Measurements from ENCODE around the gene PSMD10. TPM values are rescaled to one million over a fixed set of nuclear protein-coding genes. Genes with fewer than 3 reads are reported as not detected.

The PSMD10 gene
- polyA plus RNA-seq, 1 donor (not counting 4 experiments of a cell fraction or from before 2014, with no cell fraction given) = 89.3 TPM

DNA sequence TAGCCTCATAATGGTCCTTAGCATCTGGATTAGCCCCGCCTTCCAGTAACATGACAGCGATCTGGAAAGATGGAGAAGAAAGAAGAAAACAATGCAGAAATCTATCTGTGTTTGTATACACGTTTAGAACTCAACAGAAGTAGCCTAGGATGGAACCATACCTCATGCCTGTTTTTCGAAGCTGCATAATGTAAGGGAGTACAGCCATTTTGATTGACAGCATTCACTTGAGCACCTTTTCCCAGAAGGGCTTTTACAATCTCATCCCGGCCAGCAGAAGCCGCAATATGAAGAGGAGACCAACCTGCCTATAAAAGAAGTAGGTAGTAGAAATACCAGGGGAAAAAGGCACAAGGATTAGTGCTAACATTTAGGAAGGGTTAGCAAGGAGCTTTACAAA, 3.5 kb downstream of the PSMD10 start:
- no peak overlapping the region for H2AFZ ChIP-seq (ENCODE audit: control insufficient read depth, low read length)
- no peak overlapping the region for H3K4me3 ChIP-seq (ENCODE audit: control insufficient read depth in 2 of 3, extremely low read depth in 1 of 3, insufficient read depth in 2 of 3, low read depth in 1 of 3, low read length in 3 of 3)
- no peaks in the 10 kb centered on the region for H3K27me3 ChIP-seq (ENCODE audit: control insufficient read depth, extremely low read depth, insufficient read depth, low read length)
- H3K4me1 ChIP-seq (ENCODE audit: control insufficient read depth, extremely low read depth, insufficient read depth, low read length) = peaks cover 2% of the 10 kb centered on the region
- DNase-seq (ENCODE audit: low read depth, low spot score) = no peak
- FAIRE-seq = no peak
- H3K9ac ChIP-seq (ENCODE audit: control insufficient read depth, extremely low read depth, insufficient read depth, low read length) = no peak overlapping the region
- dilution Hi-C loops (cut with MboI; ENCODE audit: extremely low pct_ligation_motif_present, low sequenced_read_pairs) = no loop called here
- H3K36me3 ChIP-seq (ENCODE audit: control insufficient read depth in 2 of 2, extremely low read depth in 1 of 2, insufficient read depth in 2 of 2, low read length in 2 of 2) = no peaks in the 10 kb centered on the region
- no peaks in the 10 kb centered on the region for H4K20me1 ChIP-seq (ENCODE audit: control insufficient read depth, extremely low read depth, insufficient read depth, low read length)
- H3K4me2 ChIP-seq (ENCODE audit: control insufficient read depth, extremely low read depth, insufficient read depth, low read depth, low read length) = no peak overlapping the region
- no peaks in the 10 kb centered on the region for H3K9me1 ChIP-seq (ENCODE audit: control insufficient read depth, extremely low read depth, insufficient read depth, low read length)
- no peak for TF ChIP-seq CTCF (optimal IDR thresholded peaks at IDR 0.05 in 1 of 3, IDR thresholded peaks at IDR 0.05 in 1 of 3, conservative IDR thresholded peaks at IDR 0.05 in 1 of 3; ENCODE audit: extremely low read depth in 1 of 3, insufficient read depth in 2 of 3, low read length in 3 of 3)
- no peak for TF ChIP-seq EZH2 (IDR thresholded peaks at IDR 0.05; ENCODE audit: low read length)
- H3K79me2 ChIP-seq (ENCODE audit: control insufficient read depth, insufficient read depth, low read length) = peaks cover 19% of the 10 kb centered on the region
- H3K9me3 ChIP-seq (ENCODE audit: control insufficient read depth, low read depth, low read length) = no peaks in the 10 kb centered on the region
- H3K27ac ChIP-seq (ENCODE audit: control insufficient read depth, insufficient read depth, low read length) = no peak overlapping the region

DNA sequence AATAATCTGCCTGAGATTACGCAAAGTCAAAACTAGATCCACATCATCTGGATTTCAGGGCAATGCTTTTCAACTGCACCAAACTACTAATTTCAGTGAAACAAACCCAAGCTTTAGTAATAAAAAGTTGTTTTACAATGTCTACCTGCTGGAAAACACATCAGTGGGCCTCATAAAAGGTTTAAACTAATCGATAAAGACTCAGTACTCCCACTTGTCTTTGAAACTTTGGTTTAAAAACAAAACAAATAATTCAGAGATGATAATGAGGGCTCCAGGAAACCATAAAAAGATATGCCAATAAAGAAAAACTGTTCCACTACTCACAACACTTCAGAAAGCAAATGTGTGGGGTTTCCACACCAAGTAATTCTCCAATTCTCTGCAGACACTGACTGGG, 10.2 kb downstream of the PSMD10 start:
- Histone ChIP-seq H2AFZ (ENCODE audit: control insufficient read depth, low read length) (no peak overlapping the region), H3K9ac (ENCODE audit: control insufficient read depth, extremely low read depth, insufficient read depth, low read length) (no peak overlapping the region), H3K36me3 (ENCODE audit: control insufficient read depth in 2 of 2, extremely low read depth in 1 of 2, insufficient read depth in 2 of 2, low read length in 2 of 2) (no peaks in the 10 kb centered on the region), H3K9me3 (ENCODE audit: control insufficient read depth, low read depth, low read length) (no peaks in the 10 kb centered on the region), H3K4me3 (ENCODE audit: control insufficient read depth in 2 of 3, extremely low read depth in 1 of 3, insufficient read depth in 2 of 3, low read depth in 1 of 3, low read length in 3 of 3) (no peak overlapping the region), H3K4me2 (ENCODE audit: control insufficient read depth, extremely low read depth, insufficient read depth, low read depth, low read length) (no peak overlapping the region), H3K79me2 (ENCODE audit: control insufficient read depth, insufficient read depth, low read length) (no peaks in the 10 kb centered on the region), H3K9me1 (ENCODE audit: control insufficient read depth, extremely low read depth, insufficient read depth, low read length) (no peaks in the 10 kb centered on the region), H3K4me1 (ENCODE audit: control insufficient read depth, extremely low read depth, insufficient read depth, low read length) (no peaks in the 10 kb centered on the region), H3K27me3 (ENCODE audit: control insufficient read depth, extremely low read depth, insufficient read depth, low read length) (no peaks in the 10 kb centered on the region), H4K20me1 (ENCODE audit: control insufficient read depth, extremely low read depth, insufficient read depth, low read length) (no peaks in the 10 kb centered on the region), H3K27ac (ENCODE audit: control insufficient read depth, insufficient read depth, low read length) (no peak overlapping the region)
- dilution Hi-C loops (cut with MboI; ENCODE audit: extremely low pct_ligation_motif_present, low sequenced_read_pairs) = no loop called here
- TF ChIP-seq CTCF (optimal IDR thresholded peaks at IDR 0.05 in 1 of 3, IDR thresholded peaks at IDR 0.05 in 1 of 3, conservative IDR thresholded peaks at IDR 0.05 in 1 of 3; ENCODE audit: extremely low read depth in 1 of 3, insufficient read depth in 2 of 3, low read length in 3 of 3) (no peak), EZH2 (IDR thresholded peaks at IDR 0.05; ENCODE audit: low read length) (no peak)
- FAIRE-seq (no peak), DNase-seq (ENCODE audit: low read depth, low spot score) (no peak)

Measured in keratinocyte (primary cell).